Stimulated activated CD4-positive, alpha-beta T cell treated with anti-CD3 and anti-CD28 coated beads, TNF-alpha, amount 100 ng/mL, for 1 hour (primary cell): ENCODE results near the gene URB2.
"Not testable (repeated sequence)": the region's sequence is repeated elsewhere in the genome, so short reads cannot be mapped to it uniquely, and the experiment has no call there.

Source experiments
- DNase-seq, 3 donors: peaks; one replicate each; pipeline ENCODE4 v3.0.0-alpha.2; 2020; ENCODE audit warnings: low read depth in 3 of 3, low spot score in 1 of 3

Gene URB2

GRCh38 chr1:229613938-229614337 is 12.1 kb upstream of the URB2 start:
- DNase-seq = no peak

DNA sequence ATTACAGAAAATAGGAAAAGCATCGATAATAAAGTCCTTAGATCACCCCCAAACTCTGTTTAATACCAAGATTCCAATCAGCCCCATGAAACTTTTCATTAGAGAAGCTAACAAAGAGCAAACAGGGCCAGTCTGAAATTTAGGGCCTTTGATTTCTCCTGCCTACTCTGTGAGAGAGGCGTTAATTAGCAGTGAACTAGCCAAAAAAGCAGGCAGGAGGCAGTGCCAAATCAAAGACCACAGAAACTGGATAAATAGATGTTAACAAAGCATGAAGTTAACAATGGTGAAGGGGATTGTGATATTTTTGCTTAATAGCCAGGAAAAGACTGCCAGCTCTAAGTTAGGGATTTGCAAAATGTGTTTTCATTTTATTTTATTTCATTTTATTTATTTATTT is 11.3 kb upstream of the URB2 start:
- no peak for DNase-seq

DNA sequence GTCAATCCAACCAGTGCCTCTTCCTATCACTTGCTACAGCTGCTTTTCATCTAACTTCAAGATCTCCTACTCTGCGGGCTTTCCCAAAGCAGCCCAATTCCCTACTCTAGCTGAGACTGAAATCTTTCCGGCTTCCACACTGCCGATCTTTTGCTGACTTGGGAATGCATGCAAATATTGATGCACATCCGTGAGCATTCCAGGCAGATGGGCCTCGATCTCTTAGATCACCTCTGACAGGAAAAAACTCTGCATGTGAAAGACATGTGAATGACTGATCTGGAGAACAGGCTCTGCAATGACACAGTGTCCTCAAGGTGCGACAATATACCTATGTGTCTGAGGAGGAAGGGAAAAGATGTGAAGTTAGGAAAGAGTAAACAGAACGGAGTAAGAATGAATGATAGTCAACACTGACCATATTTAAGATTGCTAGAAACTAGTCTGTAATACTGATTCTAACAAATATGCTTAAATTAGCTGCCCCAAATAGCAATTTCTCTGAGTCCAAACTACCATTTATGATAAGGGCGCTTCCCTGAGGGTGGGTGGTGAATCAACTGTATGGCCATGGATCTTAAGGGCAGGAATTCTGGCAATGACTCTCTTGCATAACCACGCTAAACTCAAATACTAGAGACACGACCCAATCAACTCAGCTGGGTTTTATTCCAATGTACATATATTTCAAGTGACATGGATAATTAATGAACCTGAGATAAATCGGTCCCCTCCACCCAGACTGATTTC is 8.5 kb upstream of the URB2 start:
- no peak for DNase-seq

GRCh38 chr1:229619002-229619401 is 7.0 kb upstream of the URB2 start:
- no peak for DNase-seq

GRCh38 chr1:229619614-229620013 is 6.4 kb upstream of the URB2 start:
- DNase-seq = no peak

DNA sequence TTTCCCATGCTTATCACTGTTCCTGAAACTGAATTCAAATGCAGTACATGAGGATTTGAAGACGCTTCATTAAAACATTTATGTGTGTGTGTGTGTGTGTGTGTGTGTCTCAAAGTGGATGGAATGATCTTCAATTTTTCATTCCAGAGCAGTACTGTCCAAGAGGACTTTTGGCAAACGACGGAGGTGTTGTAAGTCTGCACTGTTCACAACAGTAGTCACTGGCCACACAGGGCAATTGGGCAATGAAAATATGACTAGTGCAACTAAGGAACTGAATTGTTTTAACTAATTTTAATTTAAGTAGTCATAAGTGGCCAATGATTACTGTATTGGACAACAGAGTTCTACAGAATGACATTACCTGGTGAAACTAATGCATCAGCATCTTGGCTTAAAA is 5.2 kb upstream of the URB2 start:
- no peak for DNase-seq

- DNase-seq = no peak
Measured at GRCh38 chr1:229621663-229622062, 4.4 kb upstream of the URB2 start.

- not testable (repeated sequence) for DNase-seq
Measured at GRCh38 chr1:229622641-229623120, 3.4 kb upstream of the URB2 start.

GRCh38 chr1:229623225-229623624 is 2.8 kb upstream of the URB2 start:
- no peak for DNase-seq

- no peak for DNase-seq
Measured at GRCh38 chr1:229623838-229624237, 2.2 kb upstream of the URB2 start.

DNA sequence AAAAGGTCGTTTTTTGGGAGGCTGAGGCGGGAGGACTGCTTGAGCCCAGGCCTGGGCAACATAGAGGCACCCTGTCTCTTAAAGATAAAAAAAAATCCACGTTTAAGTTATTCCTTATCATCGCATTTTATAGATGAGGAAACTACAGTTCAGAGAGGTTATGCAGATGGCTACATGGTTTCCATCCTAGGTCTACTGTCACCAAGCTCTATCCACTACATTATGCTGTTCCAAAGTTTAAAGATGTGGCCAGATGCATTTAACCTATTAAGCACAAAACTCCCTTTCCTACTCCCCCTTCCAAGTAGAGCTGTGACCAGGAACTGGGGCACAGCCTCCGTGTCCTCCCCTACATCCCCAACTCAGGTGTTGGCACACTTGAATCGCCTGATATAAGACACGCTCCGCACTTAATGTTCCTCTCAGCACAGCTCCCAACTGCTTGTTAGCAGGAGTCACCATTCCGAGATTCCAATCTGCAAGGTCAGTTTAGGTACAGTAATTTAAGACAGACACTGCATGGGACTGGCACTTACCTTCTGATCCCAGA is 1.5 kb upstream of the URB2 start:
- no peak for DNase-seq

DNA sequence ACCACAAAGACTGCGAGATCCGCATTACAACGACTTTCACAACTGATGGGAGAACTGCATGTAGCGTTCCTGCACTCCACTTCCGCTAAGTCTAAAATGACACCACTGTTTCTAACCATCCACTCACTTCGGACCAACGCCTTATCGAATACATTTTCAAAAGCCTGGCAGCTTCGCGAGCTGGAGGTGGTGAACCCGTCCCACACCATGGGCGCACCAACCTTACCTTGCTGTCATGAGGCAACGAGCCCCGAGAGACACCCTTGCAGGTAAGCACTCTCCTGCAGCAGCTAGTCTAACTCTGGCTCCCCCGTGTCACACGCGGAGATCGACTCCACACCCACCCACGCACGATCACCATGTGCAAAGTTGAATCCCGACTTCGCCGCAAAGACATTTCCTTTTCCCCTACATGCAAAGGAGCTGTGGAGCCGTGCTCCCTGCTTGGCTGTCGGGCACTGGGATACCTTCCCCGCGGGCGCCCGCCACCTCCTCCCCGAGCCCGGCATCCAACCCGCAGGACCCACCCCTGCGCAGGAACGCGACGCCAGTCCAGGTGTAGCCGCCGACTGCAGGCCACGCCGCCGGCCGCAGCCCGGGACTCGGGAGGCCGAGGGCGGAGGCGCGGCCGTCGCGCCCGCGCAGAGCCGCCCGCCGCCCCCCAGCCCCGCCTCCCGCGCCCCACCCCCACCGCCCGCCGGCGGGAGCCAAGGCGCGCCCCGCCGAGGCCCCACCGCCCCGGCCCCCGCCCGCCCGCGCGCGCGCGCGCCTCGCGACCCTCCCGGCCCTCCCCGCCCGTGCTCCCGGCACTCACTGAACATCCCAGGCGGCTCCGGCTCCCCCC is 754 bp upstream of the URB2 start:
- peak in 2 of 3 donors; percentile 5 to 28 for DNase-seq

- DNase-seq = no peak
Measured at GRCh38 chr1:229627003-229627402, 956 bp downstream of the URB2 start.

- DNase-seq = no peak
Measured at GRCh38 chr1:229629261-229629660, 3.2 kb downstream of the URB2 start.

DNA sequence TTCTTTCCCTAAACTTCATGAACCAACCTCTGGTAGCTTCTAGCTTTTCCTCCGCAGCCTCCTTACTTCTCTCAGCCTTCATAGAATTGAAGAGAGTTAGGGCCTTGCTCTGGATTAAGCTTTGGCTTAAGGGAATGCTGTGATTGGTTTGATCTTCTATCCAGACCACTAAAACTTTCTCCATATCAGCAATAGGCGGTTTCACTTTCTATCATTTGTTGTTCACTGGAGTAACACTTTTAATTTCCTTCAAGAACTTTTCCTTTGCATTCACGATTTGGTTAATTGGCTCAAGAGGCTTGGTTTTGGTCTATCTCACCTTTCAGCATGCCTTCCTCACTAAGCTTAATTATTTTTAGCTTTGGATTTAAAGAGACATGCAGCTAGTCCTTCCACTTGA is 5.1 kb downstream of the URB2 start:
- no peak for DNase-seq

GRCh38 chr1:229631966-229632365 is 5.9 kb downstream of the URB2 start:
- no peak for DNase-seq

DNA sequence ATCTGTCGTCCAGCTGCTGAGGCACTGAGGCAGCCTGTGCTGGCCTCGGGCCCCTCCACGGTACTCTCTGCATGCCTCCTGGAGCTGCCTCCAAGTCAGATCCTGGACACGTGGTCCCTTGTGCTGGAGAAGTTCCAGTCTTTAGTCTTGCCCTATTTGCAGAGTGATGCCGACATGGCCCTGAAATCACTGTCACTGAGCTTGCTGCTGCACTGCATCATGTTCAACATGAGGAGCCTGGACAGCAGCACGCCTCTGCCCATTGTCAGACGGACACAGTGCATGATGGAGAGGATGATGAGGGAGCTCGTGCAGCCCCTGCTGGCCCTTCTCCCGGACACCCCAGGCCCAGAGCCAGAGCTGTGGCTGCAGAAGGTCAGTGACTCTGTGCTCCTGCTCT is 10.0 kb downstream of the URB2 start:
- DNase-seq = no peak

GRCh38 chr1:229637746-229638145 is 11.7 kb downstream of the URB2 start:
- DNase-seq = no peak

- DNase-seq = no peak
Measured at GRCh38 chr1:229640455-229640854, 14.4 kb downstream of the URB2 start.

GRCh38 chr1:229641306-229641705 is 15.3 kb downstream of the URB2 start:
- no peak for DNase-seq

GRCh38 chr1:229642376-229642775 is 16.3 kb downstream of the URB2 start:
- no peak for DNase-seq

GRCh38 chr1:229642970-229643369 is 16.9 kb downstream of the URB2 start:
- DNase-seq = no peak
